Mesenchymal stem cell (in vitro differentiated cells and primary cell): Measurements from ENCODE around the gene REPIN1.

Source experiments
- DNase-seq: peaks from one replicate; pipeline ENCODE4 v3.0.0-alpha.2; 2013
- H2AFZ ChIP-seq: one replicate; pipeline ENCODE4 v1.6.1; 2013; ENCODE audit warnings: low read depth, mild to moderate bottlenecking, control low read depth, inconsistent platforms, low read length, moderate library complexity
- H2AK5ac ChIP-seq: 2 replicates; pipeline ENCODE4 v1.6.1; 2013; ENCODE audit warnings: low read length, moderate library complexity, mild to moderate bottlenecking, inconsistent platforms; ENCODE audit not compliant: severe bottlenecking
- H2BK120ac ChIP-seq: one replicate; pipeline ENCODE4 v1.6.1; 2013; ENCODE audit warnings: low read depth, mild to moderate bottlenecking, inconsistent platforms, low read length, moderate library complexity
- H2BK12ac ChIP-seq, 2 experiments: one replicate each; pipeline ENCODE4 v1.6.1; 2013; ENCODE audit warnings: inconsistent platforms in 2 of 2, low read length in 2 of 2, mild to moderate bottlenecking in 2 of 2, moderate library complexity in 2 of 2, control low read depth in 1 of 2
- H2BK15ac ChIP-seq: one replicate; pipeline ENCODE4 v1.6.1; 2013; ENCODE audit warnings: mild to moderate bottlenecking, low read depth, inconsistent platforms; ENCODE audit not compliant: poor library complexity, severe bottlenecking
- H2BK5ac ChIP-seq: 2 replicates; pipeline ENCODE4 v1.6.1; 2013; ENCODE audit warnings: low read depth, mild to moderate bottlenecking, low read length, control low read depth, inconsistent platforms; ENCODE audit not compliant: poor library complexity, severe bottlenecking
- H3K14ac ChIP-seq, 2 experiments: one replicate each; pipeline ENCODE4 v1.6.1; 2013; ENCODE audit warnings: inconsistent platforms in 2 of 2, low read length in 2 of 2, control low read depth in 1 of 2, mild to moderate bottlenecking in 1 of 2, moderate library complexity in 1 of 2
- H3K18ac ChIP-seq, 2 experiments: one replicate each; pipeline ENCODE4 v1.6.1; 2013; ENCODE audit warnings: inconsistent platforms in 2 of 2, low read length in 2 of 2, control low read depth in 1 of 2, low read depth in 1 of 2, mild to moderate bottlenecking in 1 of 2
- H3K23ac ChIP-seq, 2 experiments: one replicate each; pipeline ENCODE4 v1.6.1; 2013; ENCODE audit warnings: inconsistent platforms in 2 of 2, low read length in 2 of 2, mild to moderate bottlenecking in 2 of 2, moderate library complexity in 2 of 2, control low read depth in 1 of 2
- H3K27ac ChIP-seq: 2 replicates; pipeline ENCODE4 v1.5.1; 2013; ENCODE audit warnings: mild to moderate bottlenecking, moderate library complexity, low read length, control low read depth, inconsistent platforms; ENCODE audit not compliant: poor library complexity, severe bottlenecking
- H3K27me3 ChIP-seq, 2 experiments: 2 replicates each; pipeline versions ENCODE4 v1.6.1 to v1.7.0; 2013; ENCODE audit warnings: low read length in 2 of 2, mild to moderate bottlenecking in 2 of 2, moderate library complexity in 2 of 2, control low read depth in 1 of 2, inconsistent platforms in 1 of 2; ENCODE audit not compliant: control insufficient read depth in 1 of 2, insufficient read depth in 1 of 2
- H3K36me3 ChIP-seq, 2 experiments: 2 replicates each; pipeline versions ENCODE4 v1.6.1 to v1.7.0; 2013; ENCODE audit warnings: low read length in 2 of 2, control low read depth in 1 of 2, inconsistent platforms in 1 of 2, low read depth in 1 of 2, mild to moderate bottlenecking in 1 of 2; ENCODE audit not compliant: insufficient read depth in 2 of 2, control insufficient read depth in 1 of 2
- H3K4ac ChIP-seq, 2 experiments: one replicate each; pipeline ENCODE4 v1.6.1; 2013; ENCODE audit warnings: inconsistent platforms in 2 of 2, low read length in 2 of 2, mild to moderate bottlenecking in 2 of 2, moderate library complexity in 2 of 2, control low read depth in 1 of 2, low read depth in 1 of 2
- H3K4me1 ChIP-seq: 2 replicates; pipeline ENCODE4 v1.6.1; 2013; ENCODE audit warnings: low read depth, low read length, control low read depth; ENCODE audit not compliant: control insufficient read depth, insufficient read depth
- H3K4me2 ChIP-seq: 2 replicates; pipeline ENCODE4 v1.6.1; 2013; ENCODE audit warnings: low read length, mild to moderate bottlenecking, inconsistent platforms; ENCODE audit not compliant: poor library complexity, severe bottlenecking
- H3K4me3 ChIP-seq, 2 experiments: 2 replicates each; pipeline versions ENCODE4 v1.5.1 to v1.7.0; 2013; ENCODE audit warnings: low read length in 2 of 2, mild to moderate bottlenecking in 2 of 2, control low read depth in 1 of 2, low read depth in 1 of 2; ENCODE audit not compliant: insufficient read depth in 1 of 2
- H3K79me1 ChIP-seq: replicated peaks from 2 replicates; pipeline ENCODE4 v1.6.1; 2013; ENCODE audit warnings: mild to moderate bottlenecking, control low read depth, low read length, inconsistent platforms; ENCODE audit not compliant: poor library complexity, severe bottlenecking
- H3K9ac ChIP-seq: 2 replicates; pipeline ENCODE4 v1.7.0; 2013; ENCODE audit warnings: mild to moderate bottlenecking, low read length, moderate library complexity
- H3K9me3 ChIP-seq: 2 replicates; pipeline ENCODE4 v1.7.0; 2013; ENCODE audit warnings: mild to moderate bottlenecking, low read length; ENCODE audit not compliant: control insufficient read depth
- H4K8ac ChIP-seq: one replicate; pipeline ENCODE4 v1.6.1; 2013; ENCODE audit warnings: inconsistent platforms, mild to moderate bottlenecking, low read length, moderate library complexity
- H4K91ac ChIP-seq: one replicate; pipeline ENCODE4 v1.6.1; 2013; ENCODE audit warnings: mild to moderate bottlenecking, low read length, inconsistent platforms
- WGBS: methylation state at CpG from one replicate; pipeline ENCODE4 v1.1.7; 2013; ENCODE audit warnings: mixed read lengths; 5-methylcytosine and 5-hydroxymethylcytosine counted together

REPIN1 gene

GRCh38 chr7:150337179-150337578, 31.4 kb upstream of the REPIN1 start:
- Histone ChIP-seq H3K79me1 (no peaks in the 10 kb centered on the region), H3K27ac (no peak overlapping the region), H4K91ac (peak overlapping the region; percentile 25), H2BK5ac (no peak overlapping the region), H3K9me3 (peaks cover 3% of the 10 kb centered on the region), H3K27me3 (peaks cover 43 to 57% of the 10 kb centered on the region in 2 experiments), H3K18ac (no peak overlapping the region), H3K14ac (no peak overlapping the region), H2AK5ac (no peak overlapping the region), H3K4me2 (no peak overlapping the region), H3K36me3 (no peaks in the 10 kb centered on the region), H2BK15ac (no peak overlapping the region), H2AFZ (no peak overlapping the region), H3K4me3 (no peak overlapping the region), H2BK120ac (no peak overlapping the region), H3K23ac (no peak overlapping the region), H3K9ac (no peak overlapping the region), H2BK12ac (peak overlapping the region in 1 of 2 experiments; percentile 24), H4K8ac (no peak overlapping the region), H3K4me1 (peaks cover 22% of the 10 kb centered on the region), H3K4ac (no peak overlapping the region)
- 93% methylated on average over 18 of the region's 18 CpGs for WGBS
- no peak for DNase-seq

GRCh38 chr7:150337659-150338081, 31.0 kb upstream of the REPIN1 start:
- Histone ChIP-seq H3K9me3 (peaks cover 8% of the 10 kb centered on the region), H3K4me1 (peaks cover 22% of the 10 kb centered on the region), H3K4ac (no peak overlapping the region), H2BK120ac (peak overlapping the region; percentile 13), H3K18ac (no peak overlapping the region), H3K36me3 (no peaks in the 10 kb centered on the region), H3K4me2 (no peak overlapping the region), H4K91ac (no peak overlapping the region), H3K27ac (no peak overlapping the region), H3K4me3 (no peak overlapping the region), H2BK15ac (no peak overlapping the region), H3K23ac (no peak overlapping the region), H3K9ac (no peak overlapping the region), H2BK12ac (no peak overlapping the region), H3K27me3 (peaks cover 48 to 62% of the 10 kb centered on the region in 2 experiments), H2BK5ac (no peak overlapping the region), H4K8ac (no peak overlapping the region), H2AFZ (no peak overlapping the region), H3K79me1 (no peaks in the 10 kb centered on the region), H3K14ac (no peak overlapping the region), H2AK5ac (no peak overlapping the region)
- no peak for DNase-seq
- 83% methylated on average over 6 of the region's 6 CpGs for WGBS

- Histone ChIP-seq H3K23ac (peak overlapping the region in 1 of 2 experiments; percentile 91), H3K27me3 (peaks cover 52 to 68% of the 10 kb centered on the region in 2 experiments), H3K14ac (no peak overlapping the region), H2BK15ac (peak overlapping the region; percentile 26), H2BK12ac (no peak overlapping the region), H3K4me3 (no peak overlapping the region), H3K18ac (no peak overlapping the region), H3K4me1 (peaks cover 22% of the 10 kb centered on the region), H2AK5ac (no peak overlapping the region), H2BK5ac (no peak overlapping the region), H3K36me3 (no peaks in the 10 kb centered on the region), H4K91ac (no peak overlapping the region), H3K79me1 (no peaks in the 10 kb centered on the region), H2BK120ac (peak overlapping the region; percentile 13), H2AFZ (no peak overlapping the region), H3K4ac (no peak overlapping the region), H3K9ac (no peak overlapping the region), H3K27ac (no peak overlapping the region), H3K4me2 (no peak overlapping the region), H3K9me3 (peaks cover 14% of the 10 kb centered on the region), H4K8ac (no peak overlapping the region)
- 71% methylated on average over 7 of the region's 11 CpGs for WGBS
- no peak for DNase-seq
These were observed 30.3 kb upstream of the REPIN1 start for GRCh38 chr7:150338166-150338829.

GRCh38 chr7:150339409-150339809, 29.2 kb upstream of the REPIN1 start:
- Histone ChIP-seq H3K4ac (no peak overlapping the region), H2BK15ac (no peak overlapping the region), H3K36me3 (no peaks in the 10 kb centered on the region), H3K23ac (no peak overlapping the region), H3K18ac (no peak overlapping the region), H3K4me1 (peaks cover 22% of the 10 kb centered on the region), H2BK5ac (no peak overlapping the region), H2AFZ (no peak overlapping the region), H3K27me3 (peaks cover 51 to 69% of the 10 kb centered on the region in 2 experiments), H2AK5ac (no peak overlapping the region), H3K14ac (no peak overlapping the region), H3K4me3 (no peak overlapping the region), H3K27ac (no peak overlapping the region), H3K4me2 (no peak overlapping the region), H4K91ac (no peak overlapping the region), H2BK12ac (peak overlapping the region in 1 of 2 experiments; percentile 15), H2BK120ac (no peak overlapping the region), H3K9me3 (peaks cover 26% of the 10 kb centered on the region), H3K9ac (no peak overlapping the region), H4K8ac (no peak overlapping the region), H3K79me1 (no peaks in the 10 kb centered on the region)
- 82% methylated on average over 6 of the region's 9 CpGs for WGBS
- no peak for DNase-seq
